Measurements from ENCODE around the gene CD164. TPM values are rescaled to one million over a fixed set of nuclear protein-coding genes. Genes with fewer than 3 reads are reported as not detected.

The CD164 gene
- total RNA-seq, 1 donor: 195 TPM

- Histone ChIP-seq H3K9me3 (ENCODE audit: low read depth, low read length) (no peaks in the 10 kb centered on the region), H3K27me3 (ENCODE audit: insufficient read depth, low read length) (no peaks in the 10 kb centered on the region), H3K4me1 (ENCODE audit: insufficient read depth, low read length) (peaks cover 11% of the 10 kb centered on the region), H3K4me3 (ENCODE audit: low read length) (no peak overlapping the region)
Measured at GRCh38 chr6:109318328-109318876, 63.9 kb downstream of the CD164 start.

- H3K9me3 ChIP-seq (ENCODE audit: low read depth, low read length): no peaks in the 10 kb centered on the region
- no peak overlapping the region for H3K4me3 ChIP-seq (ENCODE audit: low read length)
- no peaks in the 10 kb centered on the region for H3K4me1 ChIP-seq (ENCODE audit: insufficient read depth, low read length)
- no peaks in the 10 kb centered on the region for H3K27me3 ChIP-seq (ENCODE audit: insufficient read depth, low read length)
Measured at GRCh38 chr6:109316909-109317308, 65.4 kb downstream of the CD164 start.

Other genes with a start within 250 kb of the CD164 start
- gene PPIL6, start 58.2 kb upstream of the CD164 start, total RNA-seq: 1.9 TPM
- 22.5 TPM for gene SMPD2, start 58.3 kb upstream of the CD164 start, total RNA-seq
- gene MICAL1, start 73.3 kb upstream of the CD164 start, total RNA-seq: 44.4 TPM
- gene ZBTB24, start 100.8 kb upstream of the CD164 start, total RNA-seq: 13.4 TPM